NCI-H510A treated with DMSO at 0.1 percent for 48 hours (cell line): ENCODE data around the gene SERPINB11.
A peak's percentile ranks its signal among the peaks of the same experiment; 100 is the strongest.
"Not testable (repeated sequence)": the region's sequence is repeated elsewhere in the genome, so short reads cannot be mapped to it uniquely, and the experiment has no call there.

Experiments used
- DNase-seq: peaks from one replicate; lab custom pipeline; 2025; lab: John Stamatoyannopoulos, UW

The SERPINB11 gene, protein sequence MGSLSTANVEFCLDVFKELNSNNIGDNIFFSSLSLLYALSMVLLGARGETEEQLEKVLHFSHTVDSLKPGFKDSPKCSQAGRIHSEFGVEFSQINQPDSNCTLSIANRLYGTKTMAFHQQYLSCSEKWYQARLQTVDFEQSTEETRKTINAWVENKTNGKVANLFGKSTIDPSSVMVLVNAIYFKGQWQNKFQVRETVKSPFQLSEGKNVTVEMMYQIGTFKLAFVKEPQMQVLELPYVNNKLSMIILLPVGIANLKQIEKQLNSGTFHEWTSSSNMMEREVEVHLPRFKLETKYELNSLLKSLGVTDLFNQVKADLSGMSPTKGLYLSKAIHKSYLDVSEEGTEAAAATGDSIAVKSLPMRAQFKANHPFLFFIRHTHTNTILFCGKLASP

DNA sequence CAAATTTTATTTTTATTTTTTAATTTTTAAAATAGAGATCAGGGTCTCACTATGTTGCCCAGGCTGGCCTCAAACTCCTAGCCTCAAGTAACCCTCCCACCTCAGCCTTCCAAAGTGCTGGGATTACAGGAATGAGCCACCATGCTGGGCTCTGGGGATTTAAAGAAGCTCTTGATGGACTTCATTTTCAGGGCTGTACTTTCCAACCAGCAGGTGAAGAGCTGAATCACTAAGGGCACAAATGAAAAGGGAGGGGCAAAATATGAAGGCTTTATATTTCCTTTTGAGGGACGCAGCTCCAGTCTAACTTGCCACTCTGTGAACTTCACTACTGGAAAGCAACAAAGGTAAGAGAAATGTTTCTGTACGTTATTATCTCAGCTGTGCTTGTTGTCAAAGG lies at the start of gene SERPINB11:
Gene SERPINB11 (plus strand): TSS at position 301 of the 400 bp plus-strand sequence. CDS start 7,234 bp downstream, outside the sequence.
- no peak for DNase-seq

DNA sequence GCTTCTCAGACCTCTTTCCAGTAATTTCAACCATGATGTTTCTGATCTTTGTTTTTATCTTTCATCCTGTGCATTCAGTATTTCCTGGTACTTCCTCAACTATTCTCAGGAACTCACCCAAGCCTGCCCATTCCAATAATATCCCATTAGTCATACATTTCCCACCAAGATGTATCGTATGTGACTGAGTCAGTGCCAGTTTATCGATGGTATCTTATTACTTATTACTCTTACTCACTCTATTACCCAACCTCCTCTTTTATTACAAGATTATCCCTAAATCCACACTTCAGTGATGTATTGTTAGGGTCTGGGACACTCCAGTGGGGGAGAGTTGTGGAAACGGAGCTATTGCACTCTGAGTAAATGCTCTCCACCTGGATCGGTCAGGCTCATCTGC lies 43.8 kb upstream of the SERPINB11 start:
- not testable (repeated sequence) for DNase-seq

DNA sequence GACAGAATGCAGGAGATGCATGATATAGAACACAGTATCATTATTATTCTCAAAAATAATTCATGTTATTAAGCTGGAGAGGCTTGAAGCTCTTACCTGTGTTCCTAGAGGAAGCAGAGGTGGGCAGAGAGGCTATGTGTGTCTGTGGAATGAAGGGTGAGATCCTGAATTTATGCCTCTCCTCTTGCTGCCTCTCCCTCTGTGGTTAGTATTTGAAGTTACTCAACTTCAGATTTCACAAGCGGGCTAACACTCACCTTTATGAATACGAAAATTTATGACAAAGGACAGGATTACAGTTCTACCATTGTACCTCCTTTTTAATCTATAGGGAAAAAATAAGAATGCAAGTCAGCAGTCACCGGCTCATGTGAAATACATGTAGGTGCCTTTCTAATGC lies 41.0 kb upstream of the SERPINB11 start, which contains the start of gene SERPINB3:
Gene SERPINB3 (minus strand): TSS at position 144 of the 400 bp plus-strand sequence. CDS start 677 bp downstream, outside the sequence.
- DNase-seq: not testable (repeated sequence)

DNA sequence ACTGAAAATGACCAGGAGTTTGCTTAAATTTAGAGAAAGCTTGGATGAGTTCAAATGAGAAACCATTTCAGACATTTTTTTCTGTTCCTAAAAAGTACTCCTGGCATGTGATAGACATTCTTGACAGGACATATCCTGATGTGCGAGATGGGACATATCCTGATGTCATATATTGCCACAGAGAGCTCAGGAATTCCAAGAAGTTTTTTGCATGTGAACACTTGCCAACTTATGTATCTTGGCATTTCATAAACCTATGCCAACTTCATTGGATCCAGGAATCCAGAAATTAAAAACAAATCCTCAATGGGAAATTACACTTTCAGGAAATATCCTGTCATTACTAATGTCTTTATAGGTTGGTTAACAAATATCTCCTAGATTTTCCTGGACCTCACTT lies 38.2 kb upstream of the SERPINB11 start:
- DNase-seq: no peak

GRCh38 chr18:63676526-63677323 lies 26.0 kb upstream of the SERPINB11 start:
- DNase-seq: peak; percentile 75

DNA sequence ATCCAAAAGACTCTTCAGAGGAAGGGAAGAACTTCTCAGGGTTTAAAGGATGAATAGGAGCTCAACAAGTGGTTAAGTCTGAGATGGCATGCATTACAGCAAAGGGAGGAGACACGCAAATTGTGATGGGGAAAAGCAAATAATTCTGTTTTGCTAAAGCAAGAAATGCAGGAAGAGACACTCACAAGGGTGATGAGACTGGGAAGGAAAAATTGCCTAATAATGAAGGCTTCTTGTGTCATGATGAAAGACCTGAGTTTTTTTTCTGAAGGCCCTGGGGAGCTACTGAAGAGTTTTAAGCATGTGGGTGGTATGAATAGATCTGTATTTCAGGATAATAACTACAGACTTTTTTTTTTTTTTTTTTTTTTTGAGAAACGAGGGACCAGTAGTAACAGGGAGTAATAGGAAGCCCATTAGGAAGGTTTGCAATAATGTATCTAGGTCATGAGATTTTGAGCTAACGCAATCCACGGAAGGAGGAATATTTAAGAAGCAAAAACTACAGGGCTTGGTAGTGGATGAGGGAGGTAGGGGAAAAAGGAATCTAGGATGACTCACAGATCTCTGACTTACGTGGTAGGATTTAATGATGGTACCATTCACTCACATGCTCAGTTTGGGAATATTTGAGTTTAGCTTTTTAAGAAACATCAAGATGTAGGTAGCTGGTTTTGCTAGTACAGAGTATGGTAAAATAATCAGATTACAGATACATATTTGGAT lies 25.1 kb upstream of the SERPINB11 start:
- DNase-seq: no peak

DNA sequence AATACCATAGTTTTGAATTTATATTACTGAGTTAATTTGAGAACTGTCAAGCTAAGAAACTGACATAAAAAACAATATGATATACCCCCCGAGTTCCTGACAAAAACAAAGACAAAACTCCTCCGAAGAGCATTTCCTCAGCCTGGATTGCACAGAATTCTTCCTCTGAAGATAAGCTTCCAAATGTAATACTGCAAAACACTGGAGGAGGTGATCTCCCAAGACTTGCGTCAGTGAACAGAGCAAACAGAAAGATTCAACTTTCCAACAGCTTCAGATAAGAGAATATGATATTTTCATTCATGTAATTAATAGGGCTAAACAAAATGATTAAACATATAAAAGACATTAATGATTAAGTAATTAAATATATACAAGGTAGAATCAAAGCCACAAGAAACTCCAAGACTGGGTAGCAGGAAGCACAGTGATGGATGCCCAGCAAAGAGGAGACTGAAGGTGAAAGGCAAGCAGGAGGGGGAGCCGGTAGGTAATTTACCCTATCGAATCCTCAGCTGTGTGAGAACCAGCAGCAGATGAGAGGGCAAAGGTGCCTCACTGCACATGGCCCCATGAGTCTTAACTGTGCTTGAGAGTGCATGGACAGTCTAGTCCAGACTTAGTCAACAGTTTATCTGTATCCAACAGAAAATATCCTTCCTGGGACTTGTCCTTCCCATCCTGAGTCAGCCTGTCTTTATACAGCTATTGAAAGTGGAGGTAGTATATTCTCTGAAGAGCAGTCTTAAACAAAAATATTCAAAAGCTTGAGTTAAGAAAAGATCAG lies 22.7 kb upstream of the SERPINB11 start:
- DNase-seq: no peak

GRCh38 chr18:63681449-63682340 lies 21.1 kb upstream of the SERPINB11 start:
- peak; percentile 81 for DNase-seq

- no peak for DNase-seq
Measured at GRCh38 chr18:63683152-63683551, 19.6 kb upstream of the SERPINB11 start.

DNA sequence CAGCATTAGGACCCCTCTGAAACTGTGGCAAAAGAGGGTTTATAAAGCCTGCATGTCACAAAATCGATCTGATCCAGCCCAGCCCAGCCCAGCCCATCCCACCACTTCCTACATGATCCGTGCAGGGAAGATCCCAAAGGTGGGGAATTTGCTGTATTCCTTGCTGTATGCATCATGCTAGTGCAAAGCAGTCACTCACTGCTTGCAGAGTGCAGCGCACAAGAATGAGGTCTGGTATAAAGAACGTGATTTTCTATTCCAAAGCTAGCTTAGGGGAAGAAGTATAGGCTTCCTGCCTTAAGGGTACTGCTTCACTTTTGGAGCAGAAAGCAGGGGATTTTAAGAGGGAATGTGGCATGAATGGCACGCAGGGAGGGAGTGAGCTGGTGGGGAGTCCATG lies 18.9 kb upstream of the SERPINB11 start:
- DNase-seq: no peak

GRCh38 chr18:63684718-63685117 lies 18.0 kb upstream of the SERPINB11 start:
- DNase-seq: no peak

DNA sequence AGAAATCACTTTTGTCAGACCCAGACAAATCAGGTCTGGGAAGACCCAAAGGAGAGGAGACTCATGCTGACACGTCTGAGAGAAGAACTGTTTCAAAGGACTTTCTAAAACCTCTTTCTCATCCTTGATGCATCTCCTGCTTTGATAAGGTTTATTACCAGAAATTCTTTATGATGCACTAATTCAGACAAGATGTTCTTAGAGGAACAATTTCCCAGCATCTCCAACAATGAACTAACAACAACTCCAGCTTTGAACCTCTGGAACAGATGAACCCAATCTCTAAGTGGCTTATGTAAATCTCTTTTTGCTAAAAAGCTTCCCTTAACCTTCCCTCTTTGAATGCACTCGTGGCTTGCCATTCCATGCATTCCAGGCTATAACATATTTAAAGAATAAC lies 15.9 kb upstream of the SERPINB11 start:
- DNase-seq: no peak

GRCh38 chr18:63689064-63689463 lies 13.7 kb upstream of the SERPINB11 start:
- no peak for DNase-seq

- DNase-seq: no peak
Measured at GRCh38 chr18:63697097-63697660, 5.6 kb upstream of the SERPINB11 start.

- no peak for DNase-seq
Measured at GRCh38 chr18:63700501-63700900, 2.3 kb upstream of the SERPINB11 start.

- no peak for DNase-seq
Measured at GRCh38 chr18:63701952-63702351, 808 bp upstream of the SERPINB11 start.

- DNase-seq: no peak
Measured at GRCh38 chr18:63705401-63705800, 2.6 kb downstream of the SERPINB11 start.

DNA sequence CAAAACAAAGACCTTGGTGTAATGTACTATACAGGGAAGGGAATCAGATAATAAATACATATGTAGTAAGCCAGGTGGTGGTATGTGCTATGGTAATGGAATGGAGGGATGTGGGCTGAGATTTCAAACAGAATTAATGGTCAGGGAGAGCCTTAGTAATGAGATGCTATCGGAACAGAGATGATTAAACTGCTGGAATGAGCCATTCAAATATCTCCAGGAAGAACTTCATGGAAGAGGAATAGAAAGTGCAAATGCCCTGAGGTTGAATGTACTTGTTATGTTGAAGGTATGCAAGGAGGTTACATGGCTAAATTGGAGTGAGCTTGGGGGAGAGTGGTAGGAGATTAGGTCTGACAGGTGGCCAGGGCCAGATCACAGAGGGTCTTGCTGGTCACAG lies 5.1 kb downstream of the SERPINB11 start:
- DNase-seq: no peak

- no peak for DNase-seq
Measured at GRCh38 chr18:63708650-63709049, 5.9 kb downstream of the SERPINB11 start.
